B cell (primary cell): ENCODE data around the gene PRPSAP1. TPM values are rescaled to one million over a fixed set of nuclear protein-coding genes. Genes with fewer than 3 reads are reported as not detected.
A peak's percentile ranks its signal among the peaks of the same experiment; 100 is the strongest.

ENCODE experiments used
- ATAC-seq: fragments of 200-7000 bp; cut with Tn5 transposase; one replicate; pipeline ENCODE4 v1.10.0; 2021; ENCODE audit warnings: low read depth, mild to moderate bottlenecking, moderate number of reproducible peaks, moderate library complexity
- CTCF ChIA-PET: fragments of 350-600 bp; sonication (Branson Sonifier 250); formaldehyde crosslinking; loops from one replicate; lab custom pipeline; 2021; ENCODE audit warnings: antibody characterized with exemption, inconsistent platforms; lab: Charles Lee
- POLR2A ChIA-PET: fragments of 350-600 bp; sonication (Branson Sonifier 250); formaldehyde crosslinking; loops from one replicate; lab custom pipeline; 2021; ENCODE audit warnings: antibody characterized with exemption; lab: Charles Lee
- DNase-seq: peaks from one replicate; pipeline ENCODE4 v3.0.0; 2013
- H2AFZ ChIP-seq: 2 replicates; pipeline ENCODE4 v1.6.1; 2012; ENCODE audit warnings: mild to moderate bottlenecking, low read depth, low read length; ENCODE audit not compliant: insufficient read depth, poor library complexity, severe bottlenecking
- H3K27ac ChIP-seq, 2 donors: 1 replicate in 1 of 2; 2 replicates in 1 of 2; pipeline ENCODE4 v1.5.1; 2012 to 2013; ENCODE audit warnings: low read length in 2 of 2, mild to moderate bottlenecking in 2 of 2, moderate library complexity in 1 of 2
- H3K27me3 ChIP-seq, 4 experiments: fragments of 200-600 bp in 1 of 4; sonication (generic) in 1 of 4; replicated peaks in 1 of 4; 1 replicate in 2 of 4; 2 replicates in 2 of 4; pipeline versions ENCODE4 v1.6.1 to v1.7.0; 2013 to 2016; ENCODE audit warnings: low read length in 3 of 4, mild to moderate bottlenecking in 2 of 4, mixed read lengths in 1 of 4, moderate library complexity in 1 of 4; ENCODE audit not compliant: insufficient read depth in 4 of 4, control insufficient read depth in 3 of 4; ENCODE audit errors: control extremely low read depth in 1 of 4
- H3K36me3 ChIP-seq, 2 experiments: replicated peaks in 1 of 2; 1 replicate in 1 of 2; 2 replicates in 1 of 2; pipeline versions ENCODE4 v1.6.1 to v1.7.1; 2013; ENCODE audit warnings: low read length in 1 of 2; ENCODE audit not compliant: insufficient read depth in 2 of 2, control insufficient read depth in 1 of 2; ENCODE audit errors: control extremely low read depth in 1 of 2, extremely low read depth in 1 of 2
- H3K4me1 ChIP-seq, 2 donors: fragments of 200-600 bp in 1 of 2; sonication (generic) in 1 of 2; 1 replicate in 1 of 2; 2 replicates in 1 of 2; pipeline versions ENCODE4 v1.5.1 to v1.6.1; 2013 to 2017; ENCODE audit warnings: low read length in 2 of 2; ENCODE audit not compliant: control insufficient read depth in 2 of 2, insufficient read depth in 2 of 2
- H3K4me2 ChIP-seq: replicated peaks from 2 replicates; pipeline ENCODE3; 2012; ENCODE audit warnings: mild to moderate bottlenecking, low read depth, low read length; ENCODE audit not compliant: poor library complexity, severe bottlenecking
- H3K4me3 ChIP-seq, 5 experiments: fragments of 200-600 bp in 1 of 5; sonication (generic) in 1 of 5; 1 replicate in 3 of 5; 2 replicates in 2 of 5; pipeline versions ENCODE4 v1.5.1 to v1.7.0; 2011 to 2016; ENCODE audit warnings: low read length in 4 of 5, mild to moderate bottlenecking in 4 of 5, low read depth in 2 of 5, control low read depth in 1 of 5, moderate library complexity in 1 of 5; ENCODE audit not compliant: insufficient read depth in 1 of 5; ENCODE audit errors: control extremely low read depth in 1 of 5, extremely low read depth in 1 of 5
- H3K79me2 ChIP-seq: fragments of 200-600 bp; sonication (generic); one replicate; pipeline ENCODE4 v1.6.0; 2016; ENCODE audit warnings: low read length; ENCODE audit not compliant: control insufficient read depth, insufficient read depth
- H3K9ac ChIP-seq: fragments of 200-600 bp; sonication (generic); 2 replicates; pipeline ENCODE4 v1.6.1; 2017; ENCODE audit warnings: mild to moderate bottlenecking, low read length, moderate library complexity
- H3K9me3 ChIP-seq, 3 donors: one replicate each; pipeline versions ENCODE4 v1.6.1 to v1.7.1; 2013; ENCODE audit warnings: low read length in 2 of 3; ENCODE audit not compliant: control insufficient read depth in 2 of 3, insufficient read depth in 1 of 3; ENCODE audit errors: control extremely low read depth in 1 of 3
- H4K20me1 ChIP-seq: 2 replicates; pipeline ENCODE4 v1.6.0; 2012; ENCODE audit warnings: mild to moderate bottlenecking, low read length; ENCODE audit not compliant: insufficient read depth, control insufficient read depth, poor library complexity, severe bottlenecking
- H3K27ac Mint-ChIP-seq: one replicate; pipeline ENCODE4 v1.8.0; 2021; ENCODE audit warnings: mixed read lengths
- H3K27me3 Mint-ChIP-seq: one replicate; pipeline ENCODE4 v1.8.0; 2021; ENCODE audit warnings: mixed read lengths
- H3K4me1 Mint-ChIP-seq: one replicate; pipeline ENCODE4 v1.8.0; 2021; ENCODE audit warnings: mixed read lengths
- H3K4me3 Mint-ChIP-seq: one replicate; pipeline ENCODE4 v1.8.0; 2021; ENCODE audit warnings: mixed read lengths
- H3K9me3 Mint-ChIP-seq: one replicate; pipeline ENCODE4 v1.8.0; 2022; ENCODE audit warnings: mixed read lengths; ENCODE audit not compliant: insufficient read depth
- EZH2 ChIP-seq: IDR thresholded peaks from 2 replicates; pipeline ENCODE4 v1.6.1; 2012; ENCODE audit warnings: borderline replicate concordance, low read depth, mild to moderate bottlenecking, moderate library complexity, low read length; ENCODE audit not compliant: insufficient read depth, poor library complexity, severe bottlenecking
- WGBS: methylation state at CpG from one replicate; pipeline ENCODE4 v1.1.5; 2013; ENCODE audit warnings: missing lambda C conversion rate; ENCODE audit not compliant: insufficient coverage; 5-methylcytosine and 5-hydroxymethylcytosine counted together
- intact Hi-C: fragments of 100-400 bp; cut with micrococcal nuclease; formaldehyde crosslinking; loops from one replicate; pipeline ENCODE4 v1.10.0; 2022
- polyA minus RNA-seq: library from RNA; depleted of rRNA, polyadenylated mRNA; stranded (reverse); fragments of >200 nt; gene quantifications from 2 replicates; pipeline ENCODE4 v1.2.3, GENCODE V29; 2012
- polyA plus RNA-seq: library from polyadenylated mRNA; depleted of rRNA; stranded (reverse); fragments of >200 nt; gene quantifications from 2 replicates; pipeline ENCODE4 v1.2.3, GENCODE V29; 2012
- total RNA-seq, 2 donors: library from RNA; stranded (reverse); fragments of 120-200 nt in 1 of 2; gene quantifications; 1 replicate in 1 of 2; 2 replicates in 1 of 2; pipeline versions ENCODE4 v1.2.3 to v1.2.4, GENCODE V29; 2013 to 2022
- TF ChIP-seq, protein P1 (sequence below): fragments of 200-600 bp; IDR thresholded peaks from one replicate; pipeline ENCODE4 v1.8.0; 2022; ENCODE audit warnings: antibody characterized with exemption, mild to moderate bottlenecking

The PRPSAP1 gene, protein sequence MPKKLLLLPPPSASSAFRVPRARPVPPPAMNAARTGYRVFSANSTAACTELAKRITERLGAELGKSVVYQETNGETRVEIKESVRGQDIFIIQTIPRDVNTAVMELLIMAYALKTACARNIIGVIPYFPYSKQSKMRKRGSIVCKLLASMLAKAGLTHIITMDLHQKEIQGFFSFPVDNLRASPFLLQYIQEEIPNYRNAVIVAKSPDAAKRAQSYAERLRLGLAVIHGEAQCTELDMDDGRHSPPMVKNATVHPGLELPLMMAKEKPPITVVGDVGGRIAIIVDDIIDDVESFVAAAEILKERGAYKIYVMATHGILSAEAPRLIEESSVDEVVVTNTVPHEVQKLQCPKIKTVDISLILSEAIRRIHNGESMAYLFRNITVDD
- total RNA-seq, result 45.5 and 48.0 TPM in 2 replicates
- total RNA-seq (2013), result 25.5 TPM
- 43.0 and 61.4 TPM in 2 replicates for polyA plus RNA-seq
- 20.5 and 25.0 TPM in 2 replicates for polyA minus RNA-seq

DNA sequence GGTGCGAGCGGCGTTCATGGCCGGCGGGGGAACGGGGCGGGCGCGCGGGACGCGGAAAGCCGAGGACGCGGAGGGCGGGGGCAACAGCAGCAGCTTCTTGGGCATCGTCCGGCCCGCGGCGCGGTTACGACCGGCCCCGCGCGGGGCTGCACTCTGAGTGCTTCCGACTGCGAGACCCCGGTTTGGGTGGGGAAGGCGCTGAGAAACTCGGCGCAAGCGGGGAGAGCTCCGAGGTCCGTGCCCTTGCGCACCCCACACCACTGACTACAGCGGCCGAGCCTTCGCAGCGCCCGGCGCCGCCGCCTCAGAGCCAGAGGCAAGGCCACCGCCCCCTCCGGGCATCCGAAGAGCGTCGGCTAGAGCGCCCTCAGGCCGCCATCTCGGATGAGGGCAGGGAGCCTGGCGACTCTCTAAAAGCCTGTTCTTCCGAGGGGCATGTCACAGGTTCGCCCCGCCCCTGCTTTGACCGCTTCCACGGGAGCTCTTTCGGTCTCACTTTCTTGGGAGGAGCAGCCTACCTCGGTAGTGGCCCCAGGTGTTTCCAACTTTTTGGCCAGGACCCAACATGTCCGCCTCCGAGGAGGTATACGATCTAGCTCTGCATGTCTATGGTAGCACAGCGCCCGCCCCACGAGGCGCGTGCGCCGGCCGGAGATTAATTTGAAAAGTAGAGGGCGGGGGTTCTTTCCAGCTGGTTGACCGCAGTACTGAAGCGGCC lies at the start of gene PRPSAP1:
Gene PRPSAP1 (minus strand): TSS at position 318 of the 718 bp plus-strand sequence. CDS start 213 bp downstream, at position 105.
- DNase-seq (peak; percentile 96), ATAC-seq (peak; percentile 93)
- no peaks in the 10 kb centered on the region for H3K36me3 ChIP-seq
- H3K27ac Mint-ChIP-seq, result peak within 1 kb of the TSS; percentile 99
- H3K4me1 Mint-ChIP-seq, result peaks cover 27% of the 10 kb centered on the region
- TF ChIP-seq EZH2, result no peak
- TF ChIP-seq, protein P1, sequence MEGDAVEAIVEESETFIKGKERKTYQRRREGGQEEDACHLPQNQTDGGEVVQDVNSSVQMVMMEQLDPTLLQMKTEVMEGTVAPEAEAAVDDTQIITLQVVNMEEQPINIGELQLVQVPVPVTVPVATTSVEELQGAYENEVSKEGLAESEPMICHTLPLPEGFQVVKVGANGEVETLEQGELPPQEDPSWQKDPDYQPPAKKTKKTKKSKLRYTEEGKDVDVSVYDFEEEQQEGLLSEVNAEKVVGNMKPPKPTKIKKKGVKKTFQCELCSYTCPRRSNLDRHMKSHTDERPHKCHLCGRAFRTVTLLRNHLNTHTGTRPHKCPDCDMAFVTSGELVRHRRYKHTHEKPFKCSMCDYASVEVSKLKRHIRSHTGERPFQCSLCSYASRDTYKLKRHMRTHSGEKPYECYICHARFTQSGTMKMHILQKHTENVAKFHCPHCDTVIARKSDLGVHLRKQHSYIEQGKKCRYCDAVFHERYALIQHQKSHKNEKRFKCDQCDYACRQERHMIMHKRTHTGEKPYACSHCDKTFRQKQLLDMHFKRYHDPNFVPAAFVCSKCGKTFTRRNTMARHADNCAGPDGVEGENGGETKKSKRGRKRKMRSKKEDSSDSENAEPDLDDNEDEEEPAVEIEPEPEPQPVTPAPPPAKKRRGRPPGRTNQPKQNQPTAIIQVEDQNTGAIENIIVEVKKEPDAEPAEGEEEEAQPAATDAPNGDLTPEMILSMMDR, result peak; percentile 19
- H3K4me3 Mint-ChIP-seq, result peak within 1 kb of the TSS; percentile 99
- H3K9me3 ChIP-seq, result no peaks in the 10 kb centered on the region
- ChIA-PET POLR2A (interaction anchor here (0.6 to 2.0 kb wide), 7 partner anchors 30 to 495 kb away, joined by 3 to 11 read pairs (median 4); no protein-coding TSS in a partner anchor), CTCF (interaction anchor here (0.8 to 3.9 kb wide), 4 partner anchors 31 to 148 kb away, joined by 4 to 32 read pairs (median 10); partner anchors contain the start of gene SPHK1)
- peak within 1 kb of the TSS; percentile 53 to 88 (median 68) for H3K4me3 ChIP-seq
- peaks cover 18% of the 10 kb centered on the region for H3K79me2 ChIP-seq
- no peaks in the 10 kb centered on the region for H3K9me3 Mint-ChIP-seq
- peaks cover 7 to 16% of the 10 kb centered on the region in 2 donors for H3K4me1 ChIP-seq
- WGBS, result under 1% methylated on average over 75 of the region's 75 CpGs
- no peaks in the 10 kb centered on the region for H3K27me3 ChIP-seq
- H3K27me3 Mint-ChIP-seq, result no peaks in the 10 kb centered on the region
- H4K20me1 ChIP-seq, result no peaks in the 10 kb centered on the region
- peak within 1 kb of the TSS; percentile 96 for H2AFZ ChIP-seq
- peak within 1 kb of the TSS; percentile 84 to 94 for H3K27ac ChIP-seq
- peak within 1 kb of the TSS; percentile 77 for H3K9ac ChIP-seq
- peak within 1 kb of the TSS; percentile 97 for H3K4me2 ChIP-seq
- intact Hi-C loops, result loop anchor here (1.0 to 5.0 kb wide), 6 partner anchors 31 to 789 kb away; partner anchors contain the start of genes RECQL5, RHBDF2, SAP30BP and SEC14L1
